ENCODE measurements around the gene RUVBL2. TPM values are rescaled to one million over a fixed set of nuclear protein-coding genes. Genes with fewer than 3 reads are reported as not detected.

Gene RUVBL2
- total RNA-seq, 1 experiment from 2014 or later: 170 TPM

GRCh38 chr19:48963371-48964204, 30.1 kb upstream of the RUVBL2 start:
- no peak for TF ChIP-seq SIN3A (IDR thresholded peaks at IDR 0.05; ENCODE audit: borderline replicate concordance, insufficient read depth, low read depth, low read length)
- no peak for TF ChIP-seq REST (IDR thresholded peaks at IDR 0.05; ENCODE audit: insufficient read depth in 1 of 2, low read depth in 2 of 2, low read length in 1 of 2)
- no peak for TF ChIP-seq TCF7L2 (IDR thresholded peaks at IDR 0.05; ENCODE audit: low read depth, low read length)
- no peak for TF ChIP-seq POLR2AphosphoS5 (IDR thresholded peaks at IDR 0.05; ENCODE audit: low read depth, low read length)
- no peak for TF ChIP-seq CTCF (IDR thresholded peaks at IDR 0.05)
- H3K27me3 ChIP-seq (ENCODE audit: control insufficient read depth, insufficient read depth, low read length): no peaks in the 10 kb centered on the region
- CTCF ChIA-PET: no interaction called here
- no TSS peak for BruUV-seq (replicated peaks)
- DNase-seq (ENCODE audit: low read depth, low spot score) (no peak), ATAC-seq (peak; percentile 6)
- in situ Hi-C loops (cut with HindIII; ENCODE audit: low pct_unique_long_range_greater_than_20kb, low sequenced_read_pairs): no loop called here
- H3K9me3 ChIP-seq (ENCODE audit: control insufficient read depth, insufficient read depth, low read depth, low read length): no peaks in the 10 kb centered on the region
- peaks cover 38% of the 10 kb centered on the region for H3K4me1 ChIP-seq (ENCODE audit: control insufficient read depth, insufficient read depth, low read length)
- peak overlapping the region in 1 of 2 experiments; percentile 14; a peak in 1 of 4 replicates for H3K4me3 ChIP-seq (ENCODE audit: low read depth in 2 of 2, low read length in 2 of 2)
- intact Hi-C loops (cut with micrococcal nuclease; ENCODE audit: unreplicated experiment): no loop called here
- POLR2A ChIA-PET: no interaction called here
- peak overlapping the region; percentile 97 for H3K27ac ChIP-seq (ENCODE audit: low read length)
- peaks cover 2% of the 10 kb centered on the region for H3K36me3 ChIP-seq (ENCODE audit: control insufficient read depth, insufficient read depth, low read length)

DNA sequence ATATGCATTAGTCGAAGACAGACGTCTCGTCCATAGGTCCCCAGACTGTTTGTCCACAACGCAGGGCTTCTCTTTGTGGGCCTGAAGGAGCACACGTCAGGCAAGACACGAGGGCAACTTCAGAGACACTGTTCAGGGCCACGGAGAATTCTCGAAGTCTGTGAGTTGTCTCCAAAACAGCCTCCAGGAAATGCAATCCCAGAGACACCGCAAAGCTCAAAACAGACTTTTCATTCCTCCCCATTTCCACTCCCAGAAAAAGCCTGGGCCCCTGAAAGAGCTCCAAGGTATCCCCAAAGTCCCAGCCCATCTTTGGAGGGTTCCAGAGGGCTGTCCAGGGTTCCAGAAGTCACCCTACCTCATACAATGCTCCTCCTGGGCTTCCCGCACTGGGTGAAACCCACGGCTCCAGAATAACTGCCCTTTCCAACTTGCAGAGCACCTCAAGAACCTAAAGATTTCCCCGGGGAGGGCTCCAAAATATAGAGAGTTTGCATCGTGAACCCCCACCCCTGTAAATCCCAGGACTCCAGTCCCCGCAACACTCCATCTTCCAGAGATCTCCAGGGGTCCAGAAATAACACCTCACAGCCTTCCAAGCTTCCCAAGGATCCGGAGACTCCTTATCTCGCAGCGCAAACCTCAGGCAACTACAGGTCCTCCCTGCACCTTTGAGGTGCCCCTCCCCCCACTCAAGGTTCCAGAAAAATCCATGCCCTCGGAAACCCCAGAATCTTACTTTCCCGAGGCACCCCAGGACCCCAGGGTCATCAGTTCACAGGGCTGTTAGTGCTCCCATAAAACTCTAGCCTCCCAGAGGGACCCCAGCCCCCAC, 29.3 kb upstream of the RUVBL2 start:
- Histone ChIP-seq H3K4me1 (ENCODE audit: control insufficient read depth, insufficient read depth, low read length) (peaks cover 38% of the 10 kb centered on the region), H3K9me3 (ENCODE audit: control insufficient read depth, insufficient read depth, low read depth, low read length) (no peaks in the 10 kb centered on the region), H3K36me3 (ENCODE audit: control insufficient read depth, insufficient read depth, low read length) (peaks cover 2% of the 10 kb centered on the region), H3K27me3 (ENCODE audit: control insufficient read depth, insufficient read depth, low read length) (no peaks in the 10 kb centered on the region), H3K27ac (ENCODE audit: low read length) (peak overlapping the region; percentile 97), H3K4me3 (ENCODE audit: low read depth in 2 of 2, low read length in 2 of 2) (peak overlapping the region; percentile 25 to 39)
- intact Hi-C loops (cut with micrococcal nuclease; ENCODE audit: unreplicated experiment): no loop called here
- no peak for TF ChIP-seq TCF7L2 (IDR thresholded peaks at IDR 0.05; ENCODE audit: low read depth, low read length)
- no peak for TF ChIP-seq REST (IDR thresholded peaks at IDR 0.05; ENCODE audit: insufficient read depth in 1 of 2, low read depth in 2 of 2, low read length in 1 of 2)
- no peak for TF ChIP-seq CTCF (IDR thresholded peaks at IDR 0.05)
- TF ChIP-seq SIN3A (IDR thresholded peaks at IDR 0.05; ENCODE audit: borderline replicate concordance, insufficient read depth, low read depth, low read length): no peak
- no peak for TF ChIP-seq POLR2AphosphoS5 (IDR thresholded peaks at IDR 0.05; ENCODE audit: low read depth, low read length)
- DNase-seq (ENCODE audit: low read depth, low spot score) (no peak), ATAC-seq (no peak)
- BruUV-seq (replicated peaks): TSS peak; percentile 72
- CTCF ChIA-PET: interaction anchor here (0.6 kb wide), 1 partner anchor 29 kb away, joined by 3 read pairs; the partner anchor contains the start of gene RUVBL2
- POLR2A ChIA-PET: no interaction called here
- in situ Hi-C loops (cut with HindIII; ENCODE audit: low pct_unique_long_range_greater_than_20kb, low sequenced_read_pairs): no loop called here
